GM21825 (cell line): ENCODE measurements around the gene OLFM4.

ENCODE experiments used
- ATAC-seq: cut with Tn5 transposase; IDR thresholded peaks from one replicate; pipeline ENCODE4 v1.9.1; 2021; ENCODE audit warnings: mild to moderate bottlenecking, moderate library complexity; ENCODE audit not compliant: unreplicated experiment

The OLFM4 gene, protein sequence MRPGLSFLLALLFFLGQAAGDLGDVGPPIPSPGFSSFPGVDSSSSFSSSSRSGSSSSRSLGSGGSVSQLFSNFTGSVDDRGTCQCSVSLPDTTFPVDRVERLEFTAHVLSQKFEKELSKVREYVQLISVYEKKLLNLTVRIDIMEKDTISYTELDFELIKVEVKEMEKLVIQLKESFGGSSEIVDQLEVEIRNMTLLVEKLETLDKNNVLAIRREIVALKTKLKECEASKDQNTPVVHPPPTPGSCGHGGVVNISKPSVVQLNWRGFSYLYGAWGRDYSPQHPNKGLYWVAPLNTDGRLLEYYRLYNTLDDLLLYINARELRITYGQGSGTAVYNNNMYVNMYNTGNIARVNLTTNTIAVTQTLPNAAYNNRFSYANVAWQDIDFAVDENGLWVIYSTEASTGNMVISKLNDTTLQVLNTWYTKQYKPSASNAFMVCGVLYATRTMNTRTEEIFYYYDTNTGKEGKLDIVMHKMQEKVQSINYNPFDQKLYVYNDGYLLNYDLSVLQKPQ

DNA sequence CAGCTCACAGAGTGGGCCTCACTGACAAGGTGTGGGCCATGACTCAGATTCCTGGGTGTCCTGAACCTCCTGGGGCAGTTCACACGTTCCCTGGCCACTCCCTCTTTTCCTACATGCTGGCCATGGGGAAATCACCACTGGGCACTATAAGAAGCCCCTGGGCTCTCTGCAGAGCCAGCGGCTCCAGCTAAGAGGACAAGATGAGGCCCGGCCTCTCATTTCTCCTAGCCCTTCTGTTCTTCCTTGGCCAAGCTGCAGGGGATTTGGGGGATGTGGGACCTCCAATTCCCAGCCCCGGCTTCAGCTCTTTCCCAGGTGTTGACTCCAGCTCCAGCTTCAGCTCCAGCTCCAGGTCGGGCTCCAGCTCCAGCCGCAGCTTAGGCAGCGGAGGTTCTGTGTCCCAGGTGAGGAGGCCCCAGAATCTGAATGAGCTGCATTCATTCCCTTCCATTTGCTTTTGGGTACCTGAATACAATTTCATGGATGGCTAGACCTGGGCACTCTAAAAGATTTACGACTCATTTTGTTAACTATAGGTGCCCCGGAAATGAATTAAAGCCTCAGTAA, at the start of gene OLFM4:
Gene OLFM4 (plus strand): TSS at position 177 of the 567 bp plus-strand sequence. CDS start 24 bp downstream, at position 201.
- ATAC-seq: no peak

DNA sequence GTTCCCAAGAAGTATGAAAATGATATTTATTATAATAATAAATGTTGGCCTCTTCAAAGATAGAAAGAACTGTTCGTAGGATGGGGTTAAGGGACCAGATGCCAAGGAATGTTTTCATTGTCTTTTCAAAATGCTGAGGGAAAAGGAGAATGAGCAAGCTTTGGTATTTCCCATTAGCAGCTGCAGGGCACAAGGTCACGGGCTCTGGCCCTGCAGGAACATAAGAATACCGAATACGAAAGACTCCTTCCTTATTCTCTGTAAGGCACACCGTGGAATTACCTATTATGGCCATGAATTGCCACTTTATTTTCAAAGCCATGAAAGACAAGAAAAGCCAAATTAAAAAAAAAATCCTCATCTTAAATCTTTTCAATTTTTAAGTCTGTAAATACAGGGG, 49.6 kb upstream of the OLFM4 start:
- ATAC-seq: no peak

DNA sequence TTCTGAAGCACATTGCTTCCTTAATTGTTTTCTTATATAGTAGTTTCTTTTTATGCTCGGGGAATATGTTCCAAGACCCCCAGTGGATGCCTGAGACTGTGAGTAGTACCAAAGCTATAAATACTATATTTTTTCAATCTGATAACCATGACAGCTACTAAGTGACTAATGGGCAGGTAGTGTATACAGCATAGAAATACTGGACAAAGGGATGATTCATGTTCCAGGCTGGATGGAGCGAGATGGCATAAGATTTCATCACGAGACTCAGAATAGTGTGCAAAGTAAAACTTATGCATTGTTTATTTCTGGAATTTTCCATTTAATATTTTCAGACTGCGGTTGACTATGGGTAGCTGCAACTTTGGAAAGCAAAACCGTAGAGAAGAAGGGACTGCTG, 47.9 kb upstream of the OLFM4 start:
- ATAC-seq: no peak

DNA sequence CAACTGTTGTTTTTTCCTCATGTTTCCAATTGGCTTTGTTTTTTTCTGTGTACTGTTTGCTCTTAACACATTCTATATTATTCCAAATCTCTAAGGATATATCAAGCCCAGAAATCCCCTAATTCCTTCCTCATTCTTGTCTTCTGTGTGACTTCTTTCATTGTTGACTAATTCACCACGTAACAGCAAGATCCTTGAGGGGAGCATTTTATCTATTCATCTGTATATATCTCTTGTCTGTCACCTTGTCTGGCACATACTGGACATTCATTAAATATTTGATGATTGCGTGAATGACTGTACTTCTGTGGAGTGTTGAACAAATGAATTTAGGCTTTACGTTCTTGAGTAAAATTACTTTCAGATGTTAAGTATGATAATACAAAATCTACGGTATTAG, 44.8 kb upstream of the OLFM4 start:
- ATAC-seq: no peak

DNA sequence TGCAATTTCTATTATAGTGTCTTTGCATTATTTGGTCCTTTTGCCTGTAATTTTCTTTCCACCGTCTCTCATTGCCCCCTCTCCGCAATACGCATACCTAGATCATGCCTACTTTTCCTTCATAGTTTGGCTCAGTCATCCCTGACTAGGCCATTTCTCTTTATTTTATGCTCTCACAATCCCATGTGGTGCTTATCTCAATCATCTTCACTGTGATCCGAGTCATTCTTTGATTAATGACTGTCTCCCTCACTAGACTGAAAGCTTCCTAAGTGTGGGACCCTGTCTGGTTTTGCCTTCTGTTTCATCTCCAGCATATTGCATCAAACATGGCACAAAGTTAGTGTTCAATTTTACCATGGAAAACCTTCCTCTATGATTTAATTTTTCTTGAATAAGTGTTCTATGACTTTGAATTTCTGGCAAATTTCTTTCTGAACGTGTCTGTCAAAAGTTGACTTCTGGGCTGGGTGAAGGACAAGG, 43.7 kb upstream of the OLFM4 start:
- no peak for ATAC-seq

DNA sequence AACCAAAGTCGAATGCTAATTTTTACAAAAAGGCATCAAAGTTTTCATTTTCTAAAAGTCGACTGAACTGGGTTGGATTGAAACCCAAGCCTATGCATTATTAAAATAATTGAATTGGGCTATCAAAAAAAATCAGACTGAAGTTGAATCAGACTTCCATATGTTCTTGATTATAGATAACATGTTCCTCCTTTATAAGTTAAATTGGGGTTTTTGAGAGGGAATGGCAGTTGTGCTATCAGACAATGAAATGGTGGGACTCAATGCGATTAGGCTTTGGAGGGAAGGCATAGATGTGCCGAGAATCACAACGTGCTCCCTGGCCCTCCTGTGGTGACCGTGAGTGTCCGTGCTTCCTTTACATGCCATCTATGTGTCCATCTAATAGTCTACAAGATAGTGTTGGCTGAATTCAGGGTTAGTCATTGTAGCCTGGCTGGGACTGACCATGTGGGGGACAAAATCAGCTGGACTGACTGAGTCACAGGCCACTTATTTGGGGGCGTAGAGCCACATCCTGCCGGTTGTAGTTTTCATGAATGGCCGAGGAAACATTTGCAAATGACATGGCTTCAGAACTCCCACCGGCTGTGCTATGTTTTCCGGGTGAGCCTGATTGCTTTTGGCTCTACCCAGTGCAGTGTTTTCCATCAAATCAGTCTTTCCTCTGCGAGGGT, 37.1 kb upstream of the OLFM4 start:
- no peak for ATAC-seq

DNA sequence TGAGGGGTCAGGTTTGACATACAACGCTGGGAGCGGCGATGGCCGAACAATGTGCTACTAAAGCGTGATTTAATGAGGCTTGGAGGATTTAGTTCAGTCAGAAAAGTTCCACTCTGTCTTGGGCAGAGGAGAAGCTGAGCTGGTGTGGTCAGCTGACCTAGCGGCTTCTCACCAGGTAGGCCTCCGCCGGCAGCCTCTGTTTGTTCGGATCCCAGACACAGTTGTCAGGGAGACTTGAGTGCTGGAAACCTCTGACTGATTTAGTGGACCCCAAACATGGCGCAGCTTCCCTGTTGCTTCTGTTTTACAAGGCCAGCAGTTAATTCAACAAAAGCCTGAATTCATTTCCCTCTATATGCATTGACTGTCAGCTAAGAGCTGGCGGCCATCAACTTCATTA, 36.5 kb upstream of the OLFM4 start:
- no peak for ATAC-seq

DNA sequence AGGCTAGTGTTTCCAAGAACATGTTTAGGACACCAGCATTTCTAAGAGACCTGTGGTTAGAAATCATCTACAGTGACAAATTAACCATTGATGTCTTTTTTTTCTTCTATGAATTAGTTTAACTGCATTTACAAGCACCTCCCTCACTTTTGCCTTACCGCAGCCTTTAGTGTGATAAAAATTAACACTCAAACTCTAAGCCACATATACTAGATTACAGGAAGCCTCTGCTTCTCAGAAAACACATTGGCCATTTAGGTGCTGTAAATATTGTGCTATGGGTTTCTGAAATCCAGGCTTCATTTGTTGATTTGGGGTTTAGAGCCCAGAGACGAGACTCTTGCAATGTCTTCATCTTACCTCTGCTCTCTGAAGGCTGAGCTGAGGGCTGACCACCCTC, 34.6 kb upstream of the OLFM4 start:
- no peak for ATAC-seq

DNA sequence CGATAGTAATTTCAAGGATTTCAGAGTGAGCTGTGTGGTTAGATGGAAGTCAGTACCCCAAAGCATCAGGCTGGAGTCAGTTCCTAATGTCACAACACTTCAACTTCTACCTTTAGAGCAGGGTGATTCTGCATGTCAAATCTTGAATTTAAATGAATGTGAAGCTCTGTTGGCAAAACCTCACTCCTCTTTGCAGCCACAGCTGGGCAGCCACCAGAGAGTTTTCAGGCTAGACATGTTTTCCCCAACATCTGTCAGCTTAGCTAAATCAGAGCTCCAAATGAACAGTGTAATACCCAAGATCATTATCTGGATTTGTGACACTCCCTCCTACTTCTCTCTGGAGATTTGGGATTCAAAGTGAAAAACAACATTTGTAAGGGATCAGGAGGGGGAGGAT, 33.7 kb upstream of the OLFM4 start:
- no peak for ATAC-seq

DNA sequence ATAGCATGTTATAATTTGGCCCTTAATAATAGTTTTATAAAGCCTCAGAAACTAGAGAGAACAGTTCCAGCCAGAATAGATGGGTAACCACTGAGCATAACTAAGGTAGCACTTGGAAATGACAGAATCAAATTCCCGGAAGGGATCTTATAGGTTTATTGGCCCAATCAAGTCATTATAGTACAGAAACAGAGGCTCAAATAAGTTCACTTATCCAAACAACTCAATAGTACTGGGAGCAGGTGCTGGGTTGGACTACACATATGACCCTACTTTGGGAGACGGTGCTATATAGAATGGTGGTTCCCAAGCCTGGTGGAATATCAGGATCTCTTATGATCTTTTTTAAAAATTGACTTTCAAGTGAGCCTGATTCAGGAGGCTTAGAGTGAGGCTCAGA, 32.7 kb upstream of the OLFM4 start:
- ATAC-seq: no peak

DNA sequence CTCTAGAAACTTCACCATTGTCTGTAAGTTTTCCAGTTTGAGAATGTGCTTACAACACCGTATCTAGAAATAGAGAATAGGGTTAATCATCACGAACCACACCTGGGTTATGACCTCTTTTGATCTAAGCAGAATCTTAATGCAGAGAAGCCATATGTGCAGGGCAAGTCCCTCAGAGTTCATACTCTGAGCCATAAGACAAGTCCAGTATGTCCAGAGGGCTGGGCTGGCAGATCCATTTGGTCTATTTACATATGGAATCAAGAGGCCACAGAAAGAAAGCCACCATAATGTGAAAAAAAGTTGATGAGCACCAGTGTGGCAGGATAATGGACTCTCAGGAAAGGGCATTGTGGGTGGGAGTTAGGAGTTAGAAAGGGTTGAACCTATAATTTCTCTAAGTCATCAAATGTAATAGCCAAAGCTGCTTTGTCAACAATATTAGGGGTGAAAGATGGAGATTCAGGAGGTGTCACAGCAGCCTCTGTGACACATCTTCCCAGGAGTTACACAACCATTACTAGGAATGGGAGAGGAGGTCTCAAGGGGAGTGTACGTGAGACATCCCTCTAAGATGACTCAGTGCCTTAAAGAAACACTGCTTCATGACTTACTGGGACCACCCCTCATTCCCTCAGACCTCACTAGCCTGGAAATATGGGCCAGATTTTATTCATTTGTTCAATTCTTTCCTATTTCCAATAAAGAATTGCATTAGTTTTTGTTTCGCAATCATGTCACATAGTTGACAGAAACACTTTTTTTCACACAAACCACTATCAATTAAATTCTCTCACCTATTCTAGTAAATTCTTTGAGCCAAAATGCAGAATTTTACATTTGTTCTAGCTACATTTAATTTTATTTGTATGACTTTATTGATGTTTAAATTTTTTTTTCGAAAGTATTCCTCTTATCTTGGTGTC, 30.4 kb upstream of the OLFM4 start:
- no peak for ATAC-seq

DNA sequence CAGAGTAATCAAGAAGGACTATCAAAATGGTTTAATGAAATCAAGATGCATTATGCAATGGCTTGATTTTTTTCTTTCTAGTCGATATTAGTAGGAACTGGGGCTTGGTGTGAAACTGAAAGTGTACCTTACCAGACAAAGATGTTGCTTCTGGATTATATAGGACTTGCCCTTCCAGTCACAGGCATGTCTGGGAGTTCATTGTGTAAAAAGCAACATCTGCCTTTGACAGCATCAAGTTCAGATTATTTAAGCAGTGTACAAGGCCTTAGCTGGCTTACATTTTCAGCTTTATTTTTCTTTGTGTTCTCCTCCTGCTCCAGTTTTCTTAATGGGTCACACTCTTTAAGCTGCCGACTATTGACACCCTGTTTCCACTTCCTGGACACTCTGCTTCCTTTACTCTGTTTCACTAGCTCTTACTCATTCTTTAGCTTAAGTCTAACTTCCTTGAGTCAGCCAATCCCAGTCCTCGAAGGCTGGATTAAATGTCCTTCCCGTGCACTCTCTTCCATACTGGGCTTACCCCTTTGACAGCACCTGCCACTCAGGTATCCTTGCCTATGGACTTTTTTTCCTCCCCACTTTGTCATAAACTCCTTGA, 29.4 kb upstream of the OLFM4 start:
- no peak for ATAC-seq

DNA sequence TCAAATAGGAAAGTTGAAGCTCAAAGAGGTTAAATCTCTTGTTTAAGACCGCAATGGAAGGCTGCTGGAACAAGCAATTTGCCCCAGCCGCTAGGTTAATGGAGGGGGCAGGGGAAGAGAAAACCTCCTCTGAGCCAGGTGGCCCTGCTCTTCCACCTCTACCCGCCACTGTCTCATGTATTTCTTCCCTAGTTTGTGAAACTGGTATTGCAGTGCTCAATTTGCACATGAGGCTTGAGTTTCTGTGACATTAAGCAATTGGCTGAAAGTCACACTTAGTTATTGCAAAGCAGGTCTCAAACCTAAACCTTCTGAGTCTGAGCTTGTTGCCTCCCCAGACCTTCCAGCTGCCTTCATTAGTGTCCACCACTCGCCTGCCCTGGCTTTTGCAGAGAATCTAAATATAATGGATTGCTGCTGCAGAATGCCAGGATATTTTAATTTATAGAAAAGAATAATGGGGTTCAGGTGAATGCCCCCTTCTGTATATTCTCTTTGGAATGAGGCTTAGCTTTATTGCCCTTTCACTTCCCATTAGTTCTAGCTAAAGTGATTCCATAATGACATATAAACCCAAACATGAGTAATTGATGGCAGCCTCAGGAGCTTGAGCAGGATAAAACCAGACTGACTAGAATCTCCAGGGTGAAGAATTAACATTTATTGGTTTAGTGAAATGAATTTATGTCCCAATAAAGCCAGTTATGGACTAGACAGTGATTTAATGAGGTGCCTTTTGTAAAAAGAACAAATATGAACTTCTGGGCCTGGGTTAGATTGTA, 27.0 kb upstream of the OLFM4 start:
- no peak for ATAC-seq

DNA sequence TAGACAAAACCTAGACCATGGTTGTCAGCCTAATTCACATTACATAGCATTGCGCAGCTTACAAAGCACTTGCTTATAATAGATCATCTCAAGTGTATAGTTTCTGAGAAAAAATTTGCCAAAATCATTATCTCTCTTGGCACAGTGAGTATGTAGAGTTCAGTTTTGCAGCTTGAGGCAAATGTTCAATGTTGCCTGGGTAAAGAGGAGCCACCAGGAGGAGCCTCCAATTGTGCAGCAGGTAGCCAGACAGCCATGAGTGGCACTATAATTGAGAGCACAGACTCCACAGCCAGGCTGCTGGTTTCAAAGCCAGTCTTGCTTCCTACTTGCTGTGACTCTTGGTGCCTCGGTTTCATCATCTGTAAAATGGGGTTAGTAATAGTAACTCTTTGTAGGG, 24.0 kb upstream of the OLFM4 start:
- ATAC-seq: no peak

DNA sequence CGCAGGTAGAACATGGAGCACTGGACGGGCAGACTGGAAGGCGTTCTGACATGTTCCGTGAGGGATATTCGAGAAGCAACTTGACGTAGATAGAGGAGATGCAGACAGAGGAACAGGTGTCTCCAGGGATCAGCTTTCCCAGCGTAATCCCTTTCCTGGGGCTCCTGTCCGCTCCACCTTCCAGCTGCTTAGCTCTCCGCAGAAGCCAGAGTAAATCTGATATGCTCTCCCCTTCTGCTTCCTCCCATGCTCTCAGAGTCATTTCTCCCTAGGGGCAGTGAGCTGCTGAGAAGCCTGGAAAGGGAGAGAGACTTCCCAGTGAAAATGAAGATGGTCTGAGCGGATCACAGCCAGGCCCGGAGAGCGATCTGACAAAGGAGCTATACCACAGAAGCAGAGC, 23.0 kb upstream of the OLFM4 start:
- ATAC-seq: no peak

DNA sequence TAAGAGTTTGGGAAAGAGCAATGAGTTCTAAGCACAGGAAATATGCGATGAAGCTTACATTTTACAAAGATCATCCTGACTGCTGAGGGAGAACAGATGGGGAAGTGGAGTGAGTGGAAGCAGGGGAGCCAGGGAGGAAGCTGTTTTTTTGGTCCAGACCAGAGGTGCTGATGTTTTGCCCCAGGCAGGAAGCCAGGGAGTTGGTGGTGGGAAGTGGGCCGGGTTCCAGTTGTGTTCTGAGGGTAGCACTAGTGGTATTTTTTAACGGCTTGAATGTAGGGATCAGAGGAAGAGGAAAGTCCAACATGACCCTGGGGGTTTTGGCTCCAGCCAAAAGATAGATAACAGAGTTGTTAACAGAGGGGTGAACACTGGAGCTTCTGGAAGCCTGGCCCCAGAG, 20.7 kb upstream of the OLFM4 start:
- no peak for ATAC-seq

DNA sequence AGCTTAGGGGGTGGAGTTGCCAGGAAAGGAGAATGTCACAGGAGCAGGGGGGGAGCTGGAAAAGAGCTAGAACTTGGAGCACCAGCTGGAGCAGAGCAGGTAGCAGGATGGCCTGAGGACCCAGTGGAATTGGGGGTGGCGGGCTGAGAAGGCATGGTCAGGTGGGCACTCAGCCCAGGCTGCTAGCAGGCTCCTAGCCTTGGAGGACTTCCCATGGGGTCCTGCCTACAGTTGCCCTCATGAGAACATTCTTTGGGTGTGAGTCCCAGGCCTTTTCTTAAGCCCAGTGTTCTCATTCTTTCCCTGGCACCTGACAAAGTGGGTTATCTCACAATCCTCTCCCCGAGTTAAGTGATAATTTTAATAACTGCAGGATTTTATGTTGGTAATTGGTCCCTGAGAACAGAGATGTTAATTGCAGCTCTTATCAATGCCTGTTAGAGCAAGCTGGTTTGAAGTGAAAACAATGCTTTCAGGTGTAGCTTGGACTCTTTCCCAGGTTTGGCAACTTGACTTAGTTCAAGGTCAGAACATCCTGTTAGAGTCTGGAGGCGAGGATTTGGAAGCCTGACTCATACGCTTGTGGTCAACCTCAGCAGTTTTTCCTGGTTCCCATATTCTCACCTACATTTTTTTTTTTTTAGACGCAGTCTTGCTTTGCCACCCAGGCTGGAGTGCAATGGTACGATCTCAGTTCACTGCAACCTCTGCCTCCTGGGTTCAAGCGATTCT, 18.1 kb upstream of the OLFM4 start:
- ATAC-seq: no peak

DNA sequence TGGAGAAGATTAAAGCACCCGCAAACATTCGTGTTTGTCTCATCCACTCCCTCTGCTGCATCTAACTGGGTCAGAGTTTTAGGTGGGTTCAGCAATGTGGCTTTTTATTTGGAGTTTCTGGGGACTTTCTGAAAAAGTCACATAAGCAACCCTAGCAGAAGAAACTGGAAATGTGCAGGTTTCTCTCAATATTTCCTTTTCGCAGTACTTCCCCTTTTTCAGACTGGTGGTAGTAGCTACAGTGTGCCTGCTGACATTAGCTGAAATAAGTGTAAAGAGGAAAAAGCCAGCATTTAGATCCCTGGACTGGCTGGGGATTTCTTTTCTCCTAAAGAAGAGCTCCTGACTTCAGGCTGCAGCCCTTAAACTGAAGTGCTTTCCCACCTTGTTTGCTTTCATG, 15.9 kb upstream of the OLFM4 start:
- no peak for ATAC-seq

DNA sequence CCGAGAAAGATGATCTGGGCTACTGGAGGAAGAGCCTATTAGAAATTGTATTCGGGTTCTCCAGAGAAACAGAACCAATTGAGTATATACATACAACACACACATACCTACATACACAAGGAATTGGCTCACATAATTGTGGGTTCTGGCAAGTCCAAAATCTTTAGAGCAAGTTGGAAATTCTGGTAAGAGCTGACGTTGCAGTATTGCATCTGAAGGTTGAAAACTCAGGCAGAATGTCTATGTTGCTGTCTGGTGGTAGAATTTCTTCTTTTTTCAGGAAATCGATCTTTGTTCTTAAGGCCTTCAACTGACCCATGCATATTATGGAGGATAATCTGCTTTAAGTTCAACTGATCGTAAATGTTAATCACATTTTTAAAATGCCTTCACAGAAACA, 15.5 kb upstream of the OLFM4 start:
- no peak for ATAC-seq
